ENCODE results near the gene IFNA7. TPM values are rescaled to one million over a fixed set of nuclear protein-coding genes. Genes with fewer than 3 reads are reported as not detected.
"Not testable (repeated sequence)": the region's sequence is repeated elsewhere in the genome, so short reads cannot be mapped to it uniquely, and the experiment has no call there.

Gene IFNA7
- total RNA-seq, 1 donor from 2014 or later: not detected

DNA sequence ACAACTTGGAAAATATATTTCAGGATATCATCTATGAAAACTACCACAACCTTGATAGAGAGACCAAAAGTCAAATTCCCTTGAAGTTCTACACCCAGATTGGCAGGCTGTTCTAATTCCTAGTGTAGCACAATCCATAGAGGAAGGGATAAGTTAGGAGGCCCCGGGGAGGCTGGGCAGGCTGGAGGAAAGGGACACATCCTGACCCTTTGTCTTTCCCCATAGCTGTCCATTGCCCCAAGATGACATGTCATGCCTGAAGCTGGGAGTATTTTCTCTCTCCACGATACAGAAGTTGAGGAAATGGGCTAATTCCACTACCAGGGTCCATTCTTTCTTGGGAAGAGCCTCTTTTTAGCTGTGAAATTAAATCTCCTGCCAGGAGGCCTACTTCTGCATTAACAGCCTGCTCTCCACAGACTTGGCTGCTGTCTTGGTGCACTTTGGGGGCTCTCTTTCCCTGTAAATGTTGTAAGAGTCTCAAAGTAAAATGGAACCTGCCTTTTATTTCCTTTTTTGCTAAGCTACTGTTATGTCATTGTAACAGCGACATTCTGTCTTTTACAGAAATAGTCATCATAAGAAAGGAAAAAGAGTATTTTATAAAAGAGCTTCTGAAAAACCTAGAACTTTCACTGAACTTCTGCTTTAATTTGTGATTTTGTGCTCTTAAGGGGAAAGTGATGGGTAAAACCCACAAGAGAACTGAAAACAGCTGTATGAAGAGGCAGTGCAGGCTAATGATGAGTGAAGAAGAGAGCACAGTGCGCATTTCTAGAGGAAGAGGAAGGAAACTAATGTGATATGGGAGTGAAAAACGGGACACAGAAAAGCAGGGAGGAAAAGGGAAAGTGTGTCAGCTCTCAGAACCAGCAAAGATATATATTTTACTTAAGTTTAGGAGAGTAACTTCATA, 11.7 kb upstream of the IFNA7 start:
- TF ChIP-seq, protein P1, sequence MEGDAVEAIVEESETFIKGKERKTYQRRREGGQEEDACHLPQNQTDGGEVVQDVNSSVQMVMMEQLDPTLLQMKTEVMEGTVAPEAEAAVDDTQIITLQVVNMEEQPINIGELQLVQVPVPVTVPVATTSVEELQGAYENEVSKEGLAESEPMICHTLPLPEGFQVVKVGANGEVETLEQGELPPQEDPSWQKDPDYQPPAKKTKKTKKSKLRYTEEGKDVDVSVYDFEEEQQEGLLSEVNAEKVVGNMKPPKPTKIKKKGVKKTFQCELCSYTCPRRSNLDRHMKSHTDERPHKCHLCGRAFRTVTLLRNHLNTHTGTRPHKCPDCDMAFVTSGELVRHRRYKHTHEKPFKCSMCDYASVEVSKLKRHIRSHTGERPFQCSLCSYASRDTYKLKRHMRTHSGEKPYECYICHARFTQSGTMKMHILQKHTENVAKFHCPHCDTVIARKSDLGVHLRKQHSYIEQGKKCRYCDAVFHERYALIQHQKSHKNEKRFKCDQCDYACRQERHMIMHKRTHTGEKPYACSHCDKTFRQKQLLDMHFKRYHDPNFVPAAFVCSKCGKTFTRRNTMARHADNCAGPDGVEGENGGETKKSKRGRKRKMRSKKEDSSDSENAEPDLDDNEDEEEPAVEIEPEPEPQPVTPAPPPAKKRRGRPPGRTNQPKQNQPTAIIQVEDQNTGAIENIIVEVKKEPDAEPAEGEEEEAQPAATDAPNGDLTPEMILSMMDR (IDR thresholded peaks at IDR 0.05): peak; percentile 28
- intact Hi-C loops (cut with DNase I); DNase-seq; H3K27ac ChIP-seq; H3K4me3 ChIP-seq; H3K9me3 ChIP-seq; ATAC-seq; H3K27me3 ChIP-seq; H3K36me3 ChIP-seq; H3K4me1 ChIP-seq: not testable (repeated sequence)

DNA sequence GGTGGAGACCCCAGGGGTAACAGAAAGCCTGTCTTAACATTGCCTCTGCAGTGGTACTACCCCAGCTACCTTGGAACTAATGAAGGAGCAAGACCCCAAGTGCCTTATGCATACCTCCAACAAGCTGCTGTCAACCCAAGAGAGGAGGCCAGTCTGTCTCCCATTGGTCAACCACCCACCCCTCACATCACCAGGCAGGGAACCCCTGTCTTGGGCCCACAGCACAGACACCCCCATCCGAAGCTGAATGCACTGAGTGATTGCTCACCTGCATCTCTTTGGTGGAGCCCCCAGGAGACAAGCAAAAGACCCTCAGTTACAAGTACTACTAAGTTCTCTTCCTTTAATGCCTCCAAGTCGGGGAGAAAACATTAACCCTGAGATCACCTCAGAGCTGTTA, 10.2 kb upstream of the IFNA7 start:
- DNase-seq; intact Hi-C loops (cut with DNase I): not testable (repeated sequence)
- ATAC-seq: peak; percentile 43

DNA sequence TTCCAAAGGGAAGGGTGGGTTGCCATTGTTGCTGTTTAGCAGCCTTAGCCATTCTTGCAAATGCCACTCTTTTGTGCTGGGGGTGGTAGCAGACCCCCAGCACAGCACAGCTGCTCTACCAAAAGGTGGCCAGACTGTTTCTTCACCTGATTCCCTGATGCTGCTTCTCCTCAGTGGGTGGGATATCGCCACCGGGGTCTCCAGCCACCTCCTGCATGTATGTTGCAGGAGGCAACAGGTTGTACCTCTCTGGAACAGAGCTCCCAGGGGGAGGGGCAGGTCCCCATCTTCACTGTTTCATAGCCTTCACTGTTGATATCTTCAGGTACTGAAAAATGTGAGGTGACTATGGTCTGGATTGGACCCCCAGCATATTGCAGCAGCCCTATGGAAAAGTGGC, 8.8 kb upstream of the IFNA7 start:
- H3K9me3 ChIP-seq; DNase-seq; intact Hi-C loops (cut with DNase I); H3K4me1 ChIP-seq; H3K27ac ChIP-seq; H3K27me3 ChIP-seq; H3K4me3 ChIP-seq; ATAC-seq; H3K36me3 ChIP-seq: not testable (repeated sequence)

More for the DNA sequence above, 10.2 kb upstream of the IFNA7 start:
- H3K4me1 ChIP-seq, H3K27ac ChIP-seq, H3K9me3 ChIP-seq, H3K27me3 ChIP-seq, H3K4me3 ChIP-seq, H3K36me3 ChIP-seq: not testable (repeated sequence)

DNA sequence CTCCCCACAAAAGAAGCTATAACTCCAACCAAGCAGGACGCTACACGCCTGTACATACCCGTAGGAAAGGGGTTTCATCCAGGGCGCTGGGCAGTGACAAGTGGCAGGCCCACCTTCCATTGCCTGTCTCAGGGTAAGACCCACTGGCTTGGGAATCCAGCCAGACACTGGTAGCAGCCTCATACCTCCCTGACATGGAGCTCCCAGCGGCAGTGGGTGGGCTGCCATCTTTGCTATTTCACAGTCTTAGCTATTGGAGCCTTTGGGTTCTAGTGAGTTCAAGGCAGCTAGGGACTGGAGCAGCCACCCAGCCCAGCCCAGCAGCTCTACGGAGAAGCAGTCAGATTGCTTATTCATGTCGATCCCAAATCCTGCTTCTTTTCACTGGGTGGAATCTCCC, 8.3 kb upstream of the IFNA7 start:
- Histone ChIP-seq H3K9me3 (no peaks in the 10 kb centered on the region), H3K4me3 (no peak overlapping the region), H3K4me1 (no peaks in the 10 kb centered on the region), H3K36me3 (no peaks in the 10 kb centered on the region), H3K27me3 (no peaks in the 10 kb centered on the region), H3K27ac (no peak overlapping the region)
- no peak for DNase-seq
- intact Hi-C loops (cut with DNase I): no loop called here
- TF ChIP-seq, protein P1 (IDR thresholded peaks at IDR 0.05): no peak
- ATAC-seq: no peak

DNA sequence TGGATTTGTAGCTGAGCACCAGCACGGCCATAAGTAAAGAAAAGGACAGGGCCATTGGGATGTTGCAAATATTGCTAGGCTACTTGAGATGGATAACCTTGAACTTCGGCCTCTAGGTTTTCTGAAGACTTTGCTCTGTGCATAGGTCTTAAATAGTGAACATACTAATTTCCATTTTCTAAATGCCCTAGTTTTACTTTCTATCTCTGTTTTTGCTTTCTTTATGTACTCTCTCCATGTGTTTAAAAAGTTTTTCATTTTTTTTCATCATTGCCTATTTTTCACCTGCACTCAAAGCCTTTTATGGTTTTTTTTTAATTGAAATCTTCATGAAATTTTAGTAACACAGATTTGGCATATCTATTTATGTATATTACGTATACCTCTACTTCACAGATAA, 5.0 kb upstream of the IFNA7 start, which contains the start of gene IFNA10:
IFNA10 (minus strand) TSS at position 101 of the 400 bp plus-strand sequence; CDS start at position 55, 46 bp downstream.
- DNase-seq; ATAC-seq; H3K27ac ChIP-seq; H3K9me3 ChIP-seq; H3K4me3 ChIP-seq; H3K36me3 ChIP-seq; intact Hi-C loops (cut with DNase I); H3K4me1 ChIP-seq; H3K27me3 ChIP-seq: not testable (repeated sequence)

DNA sequence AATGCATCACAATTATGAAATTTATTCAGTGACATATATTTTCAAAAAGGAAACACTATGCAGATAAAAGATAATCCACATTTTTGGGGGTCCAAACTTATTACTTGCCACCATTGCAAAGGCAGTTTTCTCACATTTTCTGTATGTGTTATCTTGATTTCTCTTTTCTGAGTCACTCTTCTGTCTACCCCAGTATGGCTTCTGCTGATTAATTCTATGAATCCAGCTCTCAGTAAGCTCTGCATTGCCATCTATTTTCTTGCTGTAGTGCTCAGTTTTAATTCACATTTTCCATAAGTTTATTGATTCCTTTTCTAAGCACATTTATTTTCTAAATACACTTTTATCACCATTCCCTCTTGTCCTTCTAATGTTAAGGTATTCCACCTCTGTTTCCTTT, 3.2 kb upstream of the IFNA7 start:
- intact Hi-C loops (cut with DNase I): no loop called here
- DNase-seq (no peak), ATAC-seq (no peak)
- Histone ChIP-seq H3K27ac (no peak overlapping the region), H3K9me3 (no peaks in the 10 kb centered on the region), H3K27me3 (no peaks in the 10 kb centered on the region), H3K4me1 (no peaks in the 10 kb centered on the region), H3K4me3 (no peak overlapping the region), H3K36me3 (no peaks in the 10 kb centered on the region)
- TF ChIP-seq, protein P1 (IDR thresholded peaks at IDR 0.05): no peak

DNA sequence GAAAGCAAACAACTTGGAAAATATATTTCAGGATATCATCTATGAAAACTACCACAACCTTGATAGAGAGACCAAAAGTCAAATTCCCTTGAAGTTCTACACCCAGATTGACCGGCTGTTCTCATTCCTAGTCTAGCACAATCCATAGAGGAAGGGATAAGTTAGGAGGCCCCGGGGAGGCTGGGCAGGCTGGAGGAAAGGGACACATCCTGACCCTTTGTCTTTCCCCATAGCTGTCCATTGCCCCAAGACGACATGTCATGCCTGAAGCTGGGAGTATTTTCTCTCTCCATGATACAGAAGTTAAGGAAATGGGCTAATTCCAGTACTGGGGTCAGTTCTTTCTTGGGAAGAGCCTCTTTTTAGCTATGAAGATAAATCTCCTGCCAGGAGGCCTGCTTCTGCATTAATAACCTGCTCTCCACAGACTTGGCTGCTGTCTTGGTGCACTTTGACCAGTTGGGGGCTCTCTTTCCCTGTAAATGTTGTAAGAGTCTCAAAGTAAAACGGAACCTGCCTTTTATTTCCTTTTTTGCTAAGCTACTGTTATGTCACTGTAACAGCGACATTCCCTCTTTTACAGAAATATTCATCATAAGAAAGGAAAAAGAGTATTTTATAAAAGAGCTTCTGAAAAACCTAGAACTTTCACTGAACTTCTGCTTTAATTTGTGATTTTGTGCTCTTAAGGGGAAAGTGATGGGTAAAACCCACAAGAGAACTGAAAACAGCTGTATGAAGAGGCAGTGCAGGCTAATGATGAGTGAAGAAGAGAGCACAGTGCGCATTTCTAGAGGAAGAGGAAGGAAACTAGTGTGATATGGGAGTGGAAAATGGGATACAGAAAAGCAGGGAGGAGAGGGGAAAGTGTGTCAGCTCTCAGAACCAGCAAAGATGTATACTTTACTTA, 6.9 kb downstream of the IFNA7 start:
- H3K9me3 ChIP-seq; DNase-seq; intact Hi-C loops (cut with DNase I); H3K4me3 ChIP-seq; H3K36me3 ChIP-seq; H3K27me3 ChIP-seq; H3K27ac ChIP-seq; H3K4me1 ChIP-seq: not testable (repeated sequence)
- TF ChIP-seq, protein P1 (IDR thresholded peaks at IDR 0.05): peak; percentile 71
- ATAC-seq: peak; percentile 90

DNA sequence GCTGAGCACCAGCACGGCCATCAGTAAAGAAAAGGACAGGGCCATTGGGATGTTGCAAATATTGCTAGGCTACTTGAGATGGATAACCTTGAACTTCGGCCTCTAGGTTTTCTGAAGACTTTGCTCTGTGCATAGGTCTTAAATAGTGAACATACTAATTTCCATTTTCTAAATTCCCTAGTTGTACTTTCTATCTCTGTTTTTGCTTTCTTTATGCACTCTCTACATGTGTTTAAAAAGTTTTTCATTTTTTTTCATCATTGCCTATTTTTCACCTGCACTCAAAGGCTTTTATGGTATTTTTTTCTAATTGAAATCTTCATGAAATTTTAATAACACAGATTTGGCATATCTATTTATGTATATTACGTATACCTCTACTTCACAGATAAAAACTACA, 14.5 kb downstream of the IFNA7 start, which contains the start of gene IFNA4:
IFNA4 (minus strand) TSS at position 101 of the 400 bp plus-strand sequence; CDS start at position 45, 56 bp downstream.
- H3K4me3 ChIP-seq; H3K27me3 ChIP-seq; H3K9me3 ChIP-seq; H3K4me1 ChIP-seq; ATAC-seq; DNase-seq; H3K36me3 ChIP-seq; intact Hi-C loops (cut with DNase I); H3K27ac ChIP-seq: not testable (repeated sequence)

Measured in upper lobe of right lung (tissue), 1 donor.